Thyroid gland (tissue), 4 donors: ENCODE results near the gene MEGF6. TPM values are rescaled to one million over a fixed set of nuclear protein-coding genes. Genes with fewer than 3 reads are reported as not detected.
"Not testable (repeated sequence)": the region's sequence is repeated elsewhere in the genome, so short reads cannot be mapped to it uniquely, and the experiment has no call there.

Experiments used
- DNase-seq, 2 donors: peaks; one replicate each; pipeline ENCODE4 v3.0.0-alpha.2; 2019
- H3K27ac ChIP-seq, 3 donors: fragments of 200-600 bp; sonication (generic); 1 replicate in 2 of 3; 2 replicates in 1 of 3; pipeline ENCODE4 v1.5.1; 2016 to 2019; ENCODE audit warnings: mild to moderate bottlenecking in 1 of 3, moderate library complexity in 1 of 3
- H3K27me3 ChIP-seq: fragments of 200-600 bp; sonication (generic); one replicate; pipeline ENCODE4 v1.5.1; 2019
- H3K36me3 ChIP-seq, 2 donors: fragments of 200-600 bp; sonication (generic); one replicate each; pipeline ENCODE4 v1.5.1; 2016 to 2019
- H3K4me1 ChIP-seq, 2 donors: fragments of 200-600 bp; sonication (generic); one replicate each; pipeline ENCODE4 v1.5.1; 2017 to 2019
- H3K4me3 ChIP-seq, 3 donors: fragments of 200-600 bp; sonication (generic); replicated peaks in 1 of 3; 1 replicate in 2 of 3; 2 replicates in 1 of 3; pipeline ENCODE4 v1.5.1; 2016; ENCODE audit warnings: mild to moderate bottlenecking in 1 of 3
- H3K9me3 ChIP-seq: fragments of 200-600 bp; sonication (generic); one replicate; pipeline ENCODE4 v1.5.1; 2017
- POLR2A ChIP-seq, 2 donors: fragments of 450-650 bp; IDR thresholded peaks; one replicate each; pipeline ENCODE4 v1.6.1; 2017; ENCODE audit warnings: antibody characterized with exemption in 2 of 2, mild to moderate bottlenecking in 2 of 2, moderate library complexity in 1 of 2
- WGBS, 2 donors: methylation state at CpG; one replicate each; pipeline ENCODE4 v1.1.5; 2017; 5-methylcytosine and 5-hydroxymethylcytosine counted together
- intact Hi-C: fragments of 100-400 bp; cut with DNase I; formaldehyde crosslinking; loops from one replicate; pipeline ENCODE4 v1.15.1; 2023
- total RNA-seq, 4 donors: library from RNA; depleted of rRNA; stranded (reverse); fragments of >200 nt; gene quantifications; one replicate each; pipeline ENCODE4 v1.2.3, GENCODE V29; 2016
- TF ChIP-seq, protein P1 (sequence below), 6 experiments: fragments of 200-600 bp in 3 of 6; fragments of 450-650 bp in 3 of 6; sonication (generic) in 3 of 6; IDR thresholded peaks; one replicate each; pipeline ENCODE4 v1.5.1; 2016 to 2019; ENCODE audit warnings: antibody characterized with exemption in 6 of 6, mild to moderate bottlenecking in 2 of 6, inconsistent platforms in 1 of 6, moderate library complexity in 1 of 6

MEGF6 gene
- total RNA-seq, 4 donors from 2014 or later, result 9.4 to 25.8 (median 21.8) TPM

DNA sequence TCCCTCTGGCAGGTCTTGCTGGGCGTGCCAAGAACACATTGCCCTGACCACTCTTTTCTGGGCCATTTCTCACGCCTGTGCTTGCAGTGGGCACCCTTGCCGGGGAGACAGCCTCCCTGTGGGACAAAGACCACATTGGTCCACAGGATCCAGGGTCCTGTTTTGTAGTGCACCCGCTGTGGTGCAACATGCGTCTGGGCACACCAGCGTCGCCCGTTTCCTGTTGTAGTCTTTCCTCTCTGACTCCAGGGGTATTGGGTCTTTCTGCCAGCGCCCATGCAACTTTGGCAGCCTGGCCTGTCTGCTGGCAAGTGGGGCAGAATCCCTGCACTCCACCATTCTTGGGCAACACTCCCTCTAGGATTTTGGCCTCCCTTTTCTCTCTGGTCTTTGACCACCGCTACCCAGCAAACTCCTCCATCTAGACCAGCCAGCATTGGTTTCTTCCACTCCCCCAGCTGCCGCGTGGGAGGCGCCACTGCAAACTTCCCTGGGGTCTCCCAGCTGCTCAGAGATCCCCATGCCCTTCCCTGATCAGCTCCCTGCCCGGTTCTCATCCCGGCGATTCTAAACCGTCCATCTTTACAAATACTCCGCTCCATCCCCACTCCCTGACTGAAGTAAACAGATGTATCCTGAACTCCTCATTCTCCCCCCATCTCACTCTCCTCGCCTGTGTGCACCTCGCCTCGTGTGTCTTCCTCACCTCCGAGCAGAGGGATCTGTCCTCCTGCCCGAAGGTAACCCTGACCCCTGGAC, 12.3 kb upstream of the MEGF6 start:
- TF ChIP-seq, protein P1, sequence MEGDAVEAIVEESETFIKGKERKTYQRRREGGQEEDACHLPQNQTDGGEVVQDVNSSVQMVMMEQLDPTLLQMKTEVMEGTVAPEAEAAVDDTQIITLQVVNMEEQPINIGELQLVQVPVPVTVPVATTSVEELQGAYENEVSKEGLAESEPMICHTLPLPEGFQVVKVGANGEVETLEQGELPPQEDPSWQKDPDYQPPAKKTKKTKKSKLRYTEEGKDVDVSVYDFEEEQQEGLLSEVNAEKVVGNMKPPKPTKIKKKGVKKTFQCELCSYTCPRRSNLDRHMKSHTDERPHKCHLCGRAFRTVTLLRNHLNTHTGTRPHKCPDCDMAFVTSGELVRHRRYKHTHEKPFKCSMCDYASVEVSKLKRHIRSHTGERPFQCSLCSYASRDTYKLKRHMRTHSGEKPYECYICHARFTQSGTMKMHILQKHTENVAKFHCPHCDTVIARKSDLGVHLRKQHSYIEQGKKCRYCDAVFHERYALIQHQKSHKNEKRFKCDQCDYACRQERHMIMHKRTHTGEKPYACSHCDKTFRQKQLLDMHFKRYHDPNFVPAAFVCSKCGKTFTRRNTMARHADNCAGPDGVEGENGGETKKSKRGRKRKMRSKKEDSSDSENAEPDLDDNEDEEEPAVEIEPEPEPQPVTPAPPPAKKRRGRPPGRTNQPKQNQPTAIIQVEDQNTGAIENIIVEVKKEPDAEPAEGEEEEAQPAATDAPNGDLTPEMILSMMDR (IDR thresholded peaks at IDR 0.05), result no peak
- intact Hi-C loops, result loop anchor here (5.0 kb wide), 1 partner anchor 171 kb away; the partner anchor contains the start of gene ARHGEF16
- H3K4me3 ChIP-seq, result peak overlapping the region; percentile 75 to 97 (median 94)
- H3K27me3 ChIP-seq, result no peaks in the 10 kb centered on the region
- peaks cover 13 to 14% of the 10 kb centered on the region in 2 donors for H3K36me3 ChIP-seq
- no peak for DNase-seq
- H3K27ac ChIP-seq, result peak overlapping the region in 1 of 3 donors; percentile 58
- peaks cover 20 to 35% of the 10 kb centered on the region in 2 donors for H3K4me1 ChIP-seq
- no peaks in the 10 kb centered on the region for H3K9me3 ChIP-seq
- 36% methylated on average over 23 of the region's 23 CpGs for WGBS, 2 donors

DNA sequence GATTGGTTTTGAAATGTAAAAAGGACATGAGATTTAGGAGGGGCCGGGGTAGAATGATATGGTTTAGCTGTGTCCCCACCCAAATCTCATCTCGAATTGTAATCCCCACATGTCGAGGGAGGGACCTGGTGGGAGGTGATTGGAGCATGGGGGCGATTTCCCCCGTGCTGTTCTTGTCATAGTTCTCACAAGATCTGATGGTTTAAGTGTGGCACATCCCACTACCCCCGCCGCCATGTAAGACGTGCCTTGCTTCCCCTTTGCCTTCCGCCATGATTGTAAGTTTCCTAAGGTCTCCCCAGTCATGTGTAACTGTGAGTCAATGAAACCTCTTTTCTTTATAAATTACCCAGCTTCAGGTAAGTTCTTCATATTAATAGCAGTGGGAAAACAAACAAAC, 10.8 kb upstream of the MEGF6 start:
- intact Hi-C loops, result loop anchor here (5.0 kb wide), 1 partner anchor 170 kb away; the partner anchor contains the start of gene ARHGEF16
- peaks cover 20 to 36% of the 10 kb centered on the region in 2 donors for H3K4me1 ChIP-seq

DNA sequence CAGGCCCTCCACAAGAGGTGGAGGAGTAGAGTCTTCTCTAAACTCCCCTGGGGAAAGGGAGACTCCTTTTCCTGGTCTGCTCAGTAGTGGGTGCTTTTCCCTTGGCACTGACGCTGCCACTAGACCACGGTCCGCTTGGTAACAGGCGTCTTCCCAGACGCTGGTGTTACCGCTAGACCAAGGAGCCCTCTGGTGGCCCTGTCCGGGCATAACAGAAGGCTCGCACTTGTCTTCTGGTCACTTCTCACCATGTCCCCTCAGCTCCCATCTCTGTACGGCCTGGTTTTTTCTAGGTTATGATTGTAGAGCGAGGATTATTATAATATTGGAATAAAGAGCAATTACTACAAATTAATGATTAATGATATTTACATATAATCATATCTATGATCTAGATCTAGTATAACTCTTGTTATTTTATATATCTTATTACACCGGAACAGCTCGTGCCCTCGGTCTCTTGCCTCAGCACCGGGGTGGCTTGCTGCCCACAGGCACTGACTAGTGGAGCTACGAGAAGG, 9.9 kb upstream of the MEGF6 start:
- H3K9me3 ChIP-seq, H3K4me3 ChIP-seq, H3K36me3 ChIP-seq, H3K27ac ChIP-seq, H3K27me3 ChIP-seq: not testable (repeated sequence)
- DNase-seq, result peak; percentile 90 to 92
- intact Hi-C loops, result loop anchor here (5.0 kb wide), 1 partner anchor 169 kb away; the partner anchor contains the start of gene ARHGEF16
- 24 to 27% methylated on average over 14 to 15 of the region's 15 CpGs for WGBS, 2 donors
- TF ChIP-seq, protein P1 (IDR thresholded peaks at IDR 0.05), result peak in 5 of 6 experiments; percentile 15 to 78 (median 67)
- H3K4me1 ChIP-seq, result peaks cover 20 to 36% of the 10 kb centered on the region in 2 donors

More for the DNA sequence above, 10.8 kb upstream of the MEGF6 start:
- H3K9me3 ChIP-seq, DNase-seq, H3K27me3 ChIP-seq, H3K36me3 ChIP-seq, H3K4me3 ChIP-seq, H3K27ac ChIP-seq: not testable (repeated sequence)
- 85 to 86% methylated on average over 9 of the region's 9 CpGs for WGBS, 2 donors

DNA sequence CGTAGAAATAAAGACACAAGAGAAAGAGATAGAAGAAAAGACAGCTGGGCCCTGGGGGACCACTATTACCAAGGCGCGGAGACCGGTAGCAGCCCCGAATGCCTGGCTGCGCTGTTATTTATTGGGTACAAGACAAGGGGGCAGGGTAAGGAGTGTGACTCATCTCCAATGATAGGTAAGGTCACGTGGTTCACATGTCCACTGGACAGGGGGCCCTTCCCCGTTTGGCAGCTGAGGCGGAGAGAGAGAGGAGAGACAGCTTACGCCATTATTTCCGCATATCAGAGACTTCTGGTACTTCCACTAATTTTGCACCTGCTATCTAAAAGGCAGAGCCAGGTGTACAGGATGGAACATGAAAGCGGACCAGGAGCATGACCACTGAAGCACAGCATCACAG, 9.4 kb upstream of the MEGF6 start:
- no peak overlapping the region for H3K27ac ChIP-seq
- no peak overlapping the region for H3K4me3 ChIP-seq
- H3K9me3 ChIP-seq, result no peaks in the 10 kb centered on the region
- no peaks in the 10 kb centered on the region for H3K27me3 ChIP-seq
- H3K4me1 ChIP-seq, result peaks cover 17 to 31% of the 10 kb centered on the region in 2 donors
- intact Hi-C loops, result loop anchor here (5.0 kb wide), 1 partner anchor 168 kb away; the partner anchor contains the start of gene ARHGEF16
- H3K36me3 ChIP-seq, result no peaks in the 10 kb centered on the region
- 86 to 92% methylated on average over 12 of the region's 12 CpGs for WGBS, 2 donors
- DNase-seq, result no peak
- no peak for TF ChIP-seq POLR2A (IDR thresholded peaks at IDR 0.05)
- TF ChIP-seq, protein P1 (IDR thresholded peaks at IDR 0.05), result no peak

DNA sequence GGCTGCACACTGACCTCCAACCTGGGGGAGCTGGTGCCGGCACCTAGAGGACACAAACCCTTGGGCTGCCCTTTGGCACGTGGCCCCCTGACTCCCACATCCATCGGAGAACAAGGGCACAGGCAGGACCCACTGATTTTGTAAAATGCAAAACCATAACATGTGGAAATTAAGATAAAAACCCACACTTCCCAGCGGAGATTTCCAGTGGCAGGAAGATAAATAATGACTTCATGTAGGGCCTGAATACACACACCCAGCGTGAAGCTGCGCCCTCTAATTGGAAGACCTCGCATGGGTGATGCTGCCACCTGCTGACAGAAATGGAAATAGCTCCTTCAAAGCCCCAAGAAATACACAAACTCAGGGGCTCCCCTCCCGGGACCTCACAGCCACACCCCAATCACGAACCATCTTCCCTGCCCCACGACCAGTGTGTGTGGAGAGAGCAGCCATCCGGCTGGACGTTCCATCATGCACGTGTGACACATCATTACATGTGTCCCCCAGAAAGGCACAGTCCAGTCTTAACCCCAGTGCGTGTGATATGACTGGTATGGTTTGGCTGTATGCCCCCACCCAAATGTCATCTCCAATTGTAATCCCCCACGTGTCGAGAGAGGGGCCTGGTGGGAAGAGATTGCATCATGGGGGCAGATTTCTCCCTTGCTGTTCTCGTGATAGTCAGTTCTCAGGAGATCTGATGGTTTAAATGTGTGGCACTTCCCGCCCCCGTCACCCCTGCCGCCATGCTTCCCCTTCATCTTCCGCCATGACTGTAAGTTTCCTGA, 7.8 kb upstream of the MEGF6 start:
- H3K36me3 ChIP-seq, result no peaks in the 10 kb centered on the region
- 24 to 25% methylated on average over 20 to 21 of the region's 21 CpGs for WGBS, 2 donors
- H3K27ac ChIP-seq, result no peak overlapping the region
- H3K4me3 ChIP-seq, result no peak overlapping the region
- peak; percentile 74 to 75 for DNase-seq
- intact Hi-C loops, result loop anchor here (5.0 kb wide), 1 partner anchor 52 kb away; no protein-coding TSS in a partner anchor
- no peaks in the 10 kb centered on the region for H3K9me3 ChIP-seq
- no peaks in the 10 kb centered on the region for H3K27me3 ChIP-seq
- H3K4me1 ChIP-seq, result peaks cover 12 to 29% of the 10 kb centered on the region in 2 donors
- TF ChIP-seq, protein P1 (IDR thresholded peaks at IDR 0.05), result peak; percentile 50 to 84 (median 78)
- no peak for TF ChIP-seq POLR2A (IDR thresholded peaks at IDR 0.05)
